IPS DF 6.9 (cell line): ENCODE results near the gene CCDC124.

Experiments
- DNase-seq: peaks from one replicate; pipeline ENCODE4 v3.0.0-alpha.2; 2013; ENCODE audit warnings: low read depth, low spot score
- H3K27ac ChIP-seq: one replicate; pipeline ENCODE4 v1.5.1; 2013; ENCODE audit warnings: low read length, control low read depth
- H3K27me3 ChIP-seq: 2 replicates; pipeline ENCODE4 v1.6.1; 2013; ENCODE audit warnings: mild to moderate bottlenecking, low read length; ENCODE audit not compliant: control insufficient read depth, insufficient read depth
- H3K36me3 ChIP-seq: 2 replicates; pipeline ENCODE4 v1.6.1; 2013; ENCODE audit warnings: low read length; ENCODE audit not compliant: control insufficient read depth, insufficient read depth
- H3K4me1 ChIP-seq: 2 replicates; pipeline ENCODE4 v1.6.1; 2013; ENCODE audit warnings: low read length; ENCODE audit not compliant: control insufficient read depth, insufficient read depth
- H3K4me3 ChIP-seq: 2 replicates; pipeline ENCODE4 v1.5.1; 2013; ENCODE audit warnings: mild to moderate bottlenecking, low read length
- H3K9me3 ChIP-seq: 2 replicates; pipeline ENCODE4 v1.6.1; 2013; ENCODE audit warnings: low read length, inconsistent platforms; ENCODE audit not compliant: control insufficient read depth, insufficient read depth
- WGBS: extraction: QIAGEN DNeasy Blood & Tissue Kit; methylation state at CpG from one replicate; pipeline ENCODE4 v1.1.7; 2013; ENCODE audit warnings: mixed read lengths, missing lambda C conversion rate; ENCODE audit not compliant: insufficient read length, insufficient coverage; 5-methylcytosine and 5-hydroxymethylcytosine counted together

The CCDC124 gene

GRCh38 chr19:17933414-17934129 is 757 bp downstream of the CCDC124 start:
- Histone ChIP-seq H3K36me3 (peaks cover 3% of the 10 kb centered on the region; the same call in 1 of the 2 replicates), H3K4me1 (0 out of 2 replicates have a peak, but pooled peaks cover 2% of the 10 kb centered on the region), H3K27ac (no peak overlapping the region), H3K9me3 (no peaks in the 10 kb centered on the region), H3K27me3 (no peaks in the 10 kb centered on the region), H3K4me3 (peak overlapping the region; percentile 92; the same call in 1 of the 2 replicates)
- DNase-seq, result no peak
- WGBS, result no CpG with 5 or more reads among the region's 19 CpGs

- Histone ChIP-seq H3K9me3 (no peaks in the 10 kb centered on the region), H3K27ac (no peak overlapping the region), H3K36me3 (peaks cover 3% of the 10 kb centered on the region; the same call in 1 of the 2 replicates), H3K27me3 (no peaks in the 10 kb centered on the region), H3K4me1 (0 out of 2 replicates have a peak, but pooled peaks cover 2% of the 10 kb centered on the region), H3K4me3 (no peak overlapping the region)
- WGBS, result no CpG with 5 or more reads among the region's 21 CpGs
- no peak for DNase-seq
These were observed 3.6 kb downstream of the CCDC124 start for GRCh38 chr19:17936379-17936778.

- DNase-seq, result no peak
These were observed 4.6 kb downstream of the CCDC124 start for GRCh38 chr19:17937371-17937900.

GRCh38 chr19:17938092-17938845 is 5.5 kb downstream of the CCDC124 start:
- no peak overlapping the region for H3K27ac ChIP-seq
- peaks cover 6% of the 10 kb centered on the region; the same call in 1 of the 2 replicates for H3K36me3 ChIP-seq

More at GRCh38 chr19:17937371-17937900, 4.6 kb downstream of the CCDC124 start:
- Histone ChIP-seq H3K27ac (no peak overlapping the region), H3K4me3 (no peak overlapping the region), H3K4me1 (peaks cover 3% of the 10 kb centered on the region; the same call in 1 of the 2 replicates), H3K36me3 (peaks cover 4% of the 10 kb centered on the region; the same call in 1 of the 2 replicates), H3K27me3 (no peaks in the 10 kb centered on the region), H3K9me3 (no peaks in the 10 kb centered on the region)
- no CpG with 5 or more reads among the region's 9 CpGs for WGBS

GRCh38 chr19:17942181-17942580 is 9.4 kb downstream of the CCDC124 start:
- no peak for DNase-seq
- Histone ChIP-seq H3K27ac (no peak overlapping the region), H3K27me3 (no peaks in the 10 kb centered on the region), H3K9me3 (no peaks in the 10 kb centered on the region), H3K4me1 (peaks cover 6% of the 10 kb centered on the region), H3K36me3 (peaks cover 3% of the 10 kb centered on the region; the same call in 1 of the 2 replicates), H3K4me3 (peak overlapping the region; percentile 9; the same call in 1 of the 2 replicates)
- no CpG with 5 or more reads among the region's 17 CpGs for WGBS

More at GRCh38 chr19:17938092-17938845, 5.5 kb downstream of the CCDC124 start:
- H3K27me3 ChIP-seq, result no peaks in the 10 kb centered on the region
- DNase-seq, result no peak
- no CpG with 5 or more reads among the region's 7 CpGs for WGBS
- no peaks in the 10 kb centered on the region for H3K9me3 ChIP-seq
- H3K4me3 ChIP-seq, result no peak overlapping the region
- H3K4me1 ChIP-seq, result peaks cover 6% of the 10 kb centered on the region

GRCh38 chr19:17942582-17943273 is 9.9 kb downstream of the CCDC124 start:
- peaks cover 6% of the 10 kb centered on the region for H3K4me1 ChIP-seq
- H3K4me3 ChIP-seq, result peak overlapping the region; percentile 9; the same call in 1 of the 2 replicates
- no peaks in the 10 kb centered on the region for H3K9me3 ChIP-seq
- peaks cover 3% of the 10 kb centered on the region; the same call in 1 of the 2 replicates for H3K36me3 ChIP-seq
- DNase-seq, result no peak
- no CpG with 5 or more reads among the region's 41 CpGs for WGBS
- no peak overlapping the region for H3K27ac ChIP-seq
- H3K27me3 ChIP-seq, result no peaks in the 10 kb centered on the region

- Histone ChIP-seq H3K9me3 (no peaks in the 10 kb centered on the region), H3K27me3 (no peaks in the 10 kb centered on the region), H3K4me1 (peaks cover 6% of the 10 kb centered on the region), H3K4me3 (no peak overlapping the region), H3K36me3 (peaks cover 3% of the 10 kb centered on the region; the same call in 1 of the 2 replicates), H3K27ac (no peak overlapping the region)
- DNase-seq, result no peak
- no CpG with 5 or more reads among the region's 57 CpGs for WGBS
These were observed 10.7 kb downstream of the CCDC124 start for GRCh38 chr19:17943274-17944221.

GRCh38 chr19:17944301-17944700 is 11.5 kb downstream of the CCDC124 start:
- Histone ChIP-seq H3K27me3 (peaks cover 3% of the 10 kb centered on the region; the same call in 1 of the 2 replicates), H3K36me3 (peaks cover 3% of the 10 kb centered on the region; the same call in 1 of the 2 replicates), H3K27ac (no peak overlapping the region), H3K4me3 (no peak overlapping the region), H3K9me3 (no peaks in the 10 kb centered on the region), H3K4me1 (peaks cover 6% of the 10 kb centered on the region)
- DNase-seq, result no peak
- WGBS, result no CpG with 5 or more reads among the region's 4 CpGs
